HUDEP-2 (cell line): ENCODE results near the gene URB1.
A peak's percentile ranks its signal among the peaks of the same experiment; 100 is the strongest.
"Not testable (repeated sequence)": the region's sequence is repeated elsewhere in the genome, so short reads cannot be mapped to it uniquely, and the experiment has no call there.

ENCODE experiments used
- DNase-seq, 76 experiments: peaks; one replicate each; lab custom pipeline; 2025; ENCODE audit not compliant: unreplicated experiment in 76 of 76; lab: John Stamatoyannopoulos, UW

The URB1 gene

DNA sequence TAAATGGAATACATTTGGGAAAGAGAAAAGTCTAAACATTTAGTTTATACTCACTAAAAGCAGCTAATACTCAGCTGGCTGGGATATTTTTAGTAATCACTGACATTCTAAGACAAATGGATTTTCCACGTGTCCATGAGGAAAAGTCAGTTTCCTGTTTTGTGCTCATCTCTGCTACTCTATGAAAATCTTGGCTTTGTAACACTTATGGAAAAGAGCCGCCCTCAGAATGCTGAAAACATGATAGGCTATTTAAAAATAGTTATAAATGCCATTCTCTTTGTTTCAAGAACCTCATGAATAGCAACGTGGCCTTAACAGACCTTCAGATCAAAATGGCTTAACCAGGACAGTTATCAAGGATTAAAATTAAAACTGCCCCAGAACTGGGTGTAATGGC, 64.2 kb downstream of the URB1 start:
- DNase-seq = no peak

DNA sequence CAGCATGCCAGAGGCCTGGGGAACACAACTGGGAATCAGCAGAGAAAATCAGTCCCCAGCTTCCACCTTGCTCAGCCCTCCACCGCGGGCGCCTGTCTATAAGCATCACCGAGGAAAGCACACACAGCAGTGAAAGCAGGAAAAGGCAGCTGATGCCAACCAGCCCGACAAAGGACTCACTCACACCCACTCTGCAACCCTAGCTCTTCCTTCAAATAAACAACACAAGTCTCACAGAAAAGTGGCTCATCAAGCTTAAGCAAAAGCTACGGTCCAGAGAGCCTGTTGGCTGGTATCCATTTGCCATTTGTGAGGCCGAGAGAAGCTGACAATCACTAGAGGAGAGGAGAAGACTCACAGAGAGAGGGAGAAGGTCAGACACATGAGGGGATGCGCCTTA, 67.1 kb downstream of the URB1 start:
- DNase-seq = no peak

DNA sequence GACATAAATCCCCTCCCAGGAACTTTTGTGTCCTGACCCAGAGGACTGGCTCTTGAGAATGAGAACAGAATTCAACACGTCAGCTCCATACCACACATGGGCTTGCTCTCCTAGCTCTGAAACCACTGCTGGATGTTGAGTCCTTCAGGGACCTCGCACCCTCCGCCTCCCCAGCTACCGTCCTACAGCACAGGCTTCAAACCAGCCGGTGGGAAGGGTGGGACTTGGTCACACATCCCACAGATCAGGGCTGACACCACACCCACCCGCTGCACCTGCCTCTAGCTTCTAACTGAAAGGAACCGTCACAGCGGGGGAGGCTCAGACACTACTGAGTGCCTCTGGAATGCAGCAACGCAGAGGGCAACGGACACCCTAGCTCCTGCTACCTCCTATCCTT, 70.1 kb downstream of the URB1 start:
- DNase-seq = no peak

DNA sequence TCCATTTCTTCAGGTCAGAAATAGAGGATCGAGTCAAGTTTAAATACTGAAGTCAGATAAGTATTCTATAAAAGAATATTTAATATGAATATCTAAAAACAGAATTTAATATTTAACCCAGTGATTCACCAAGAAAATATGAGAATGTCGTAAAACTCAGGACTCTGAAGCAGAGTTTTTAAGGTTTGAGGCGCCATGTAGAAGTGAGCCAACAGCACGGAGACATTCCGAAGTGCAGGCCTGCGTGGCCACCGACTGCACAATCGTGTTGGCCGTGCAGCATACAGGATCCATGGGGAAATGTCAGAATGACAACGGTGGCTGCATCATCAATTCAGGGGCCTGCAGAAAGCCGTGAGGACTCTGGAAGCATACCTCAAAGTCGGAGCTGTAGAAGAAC, 70.7 kb downstream of the URB1 start:
- DNase-seq = no peak

DNA sequence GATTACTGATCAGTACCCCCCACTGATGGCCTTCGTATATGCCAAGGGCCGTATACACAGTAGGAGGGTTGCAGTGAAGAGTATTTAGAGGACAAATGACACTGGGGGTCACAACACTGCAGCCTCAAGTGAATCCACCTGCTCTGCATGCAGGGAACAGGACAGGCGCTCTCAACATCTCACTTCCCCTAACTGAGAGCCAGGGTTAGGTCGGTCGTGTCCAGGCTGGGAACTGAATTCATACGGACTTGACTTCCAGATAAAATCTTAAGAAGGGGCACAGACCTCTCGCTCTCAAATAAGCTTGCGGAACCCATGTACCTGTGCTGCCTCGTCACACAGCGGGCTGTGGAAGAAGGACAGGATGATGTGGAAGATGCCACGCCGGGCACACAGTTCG, 71.3 kb downstream of the URB1 start:
- no peak for DNase-seq

DNA sequence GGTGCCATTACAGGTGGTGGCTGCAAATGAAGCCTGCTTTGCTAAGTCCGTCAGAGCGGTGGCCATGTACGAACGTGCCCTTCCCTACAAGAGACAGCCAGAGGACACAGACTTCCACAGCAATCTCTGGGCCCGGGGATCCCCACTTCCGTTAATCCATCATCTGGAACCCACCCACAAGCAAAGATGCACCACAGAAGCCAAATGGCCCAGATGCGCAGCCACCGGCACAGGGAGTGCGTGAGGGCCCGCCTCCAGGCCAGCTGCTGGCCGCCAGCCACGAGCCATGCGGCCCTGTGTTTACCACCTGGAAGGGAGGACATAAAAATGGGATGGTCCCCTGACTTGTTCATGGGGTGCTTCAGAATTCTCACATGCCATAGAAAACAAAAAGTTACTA, 72.1 kb downstream of the URB1 start:
- no peak for DNase-seq

DNA sequence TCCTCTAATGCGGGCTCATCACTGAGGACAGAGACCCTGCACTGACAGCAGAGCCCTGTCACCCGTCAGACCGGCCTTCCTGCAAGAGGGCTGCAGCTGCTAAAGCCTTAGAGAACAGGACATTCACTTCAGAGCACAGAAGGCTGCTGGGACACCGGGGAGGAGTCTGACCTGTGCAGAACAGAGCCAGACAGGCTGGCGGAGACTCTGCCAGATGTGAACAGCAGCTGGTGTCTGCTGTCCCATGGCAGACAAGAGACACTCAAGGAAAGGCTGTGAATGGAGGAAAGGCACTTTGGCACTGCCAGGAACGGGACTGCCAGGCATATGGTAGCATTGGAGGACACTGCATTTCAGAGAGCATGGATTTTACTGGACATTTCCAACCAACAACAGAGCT, 72.8 kb downstream of the URB1 start:
- DNase-seq = no peak

DNA sequence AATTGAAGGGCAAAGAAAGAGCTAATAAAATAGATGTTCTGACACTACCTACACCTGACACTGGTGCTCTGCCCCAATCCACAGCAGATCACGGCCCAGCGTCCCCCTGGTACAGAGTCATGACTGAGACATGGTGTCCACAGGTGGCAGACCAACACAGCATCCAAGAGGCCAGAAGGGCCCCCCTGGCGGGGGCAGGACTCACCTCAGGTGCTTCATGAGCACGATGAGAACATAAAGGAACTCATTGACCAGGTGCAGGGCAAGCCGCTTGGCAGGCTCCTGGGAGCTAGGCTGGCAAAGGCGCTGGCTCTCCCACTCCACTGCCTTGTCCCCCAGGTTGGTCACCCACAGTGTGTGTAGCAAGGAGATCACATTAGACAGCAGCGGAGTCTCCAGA, 73.8 kb downstream of the URB1 start:
- no peak for DNase-seq

DNA sequence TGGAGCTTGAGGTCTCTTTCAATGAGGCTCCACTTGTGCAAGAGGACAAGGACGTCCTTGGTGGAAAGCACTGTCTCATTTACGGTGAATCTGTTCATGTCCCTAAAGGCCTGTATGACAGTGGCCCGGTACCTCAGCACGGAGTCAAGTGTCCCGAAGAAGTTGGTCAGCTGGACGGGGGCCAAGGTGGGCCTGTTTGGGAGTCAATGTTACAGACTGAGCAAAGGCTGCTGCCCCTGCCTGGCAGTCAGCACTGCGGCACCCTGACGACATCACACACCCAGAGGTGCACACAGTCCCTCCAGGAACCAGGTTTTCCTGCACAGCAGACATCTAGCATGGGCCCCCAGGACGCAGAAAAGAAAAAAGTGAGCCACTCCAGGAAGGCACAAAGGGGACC, 75.1 kb downstream of the URB1 start:
- no peak for DNase-seq

DNA sequence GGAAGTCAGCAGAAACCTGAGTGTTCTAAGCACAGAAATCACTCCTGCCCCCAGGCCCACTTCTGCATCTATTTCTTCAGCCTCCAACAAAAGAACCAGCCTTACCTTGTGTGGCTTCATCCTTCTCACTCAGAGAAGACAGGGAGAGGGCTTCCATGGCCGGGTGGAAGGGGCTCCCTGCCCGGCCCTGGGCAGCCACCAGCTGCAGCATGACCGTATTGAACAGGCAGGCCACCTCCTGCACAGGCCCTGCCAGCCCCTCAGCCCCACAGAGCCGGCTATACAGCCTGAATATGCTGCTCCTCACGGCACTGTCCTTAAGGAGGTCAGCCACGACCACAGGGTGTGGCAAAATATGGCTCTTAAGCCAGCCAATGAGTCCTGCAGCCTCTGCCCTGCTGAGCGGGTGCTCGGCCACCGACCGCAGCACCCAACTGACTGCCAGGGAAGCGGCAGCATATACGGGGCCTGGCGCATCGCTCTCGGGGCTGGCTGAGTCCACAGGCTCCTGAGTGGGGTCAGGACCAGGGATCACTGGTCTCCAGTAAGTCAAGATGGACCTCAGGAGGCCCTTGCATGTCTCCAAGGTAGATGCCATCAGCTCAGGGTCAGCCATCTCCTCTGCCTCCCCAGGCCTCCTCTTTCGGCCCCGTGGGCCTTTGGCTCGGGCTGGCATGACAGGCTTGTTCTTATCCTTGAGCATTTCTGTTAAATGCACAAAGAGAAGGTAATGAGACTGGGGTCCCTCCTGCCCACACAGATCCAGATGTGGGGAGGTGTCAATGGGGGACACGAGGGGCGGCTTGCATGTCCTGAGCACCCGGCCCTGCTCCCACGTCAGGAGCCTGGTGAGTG, 76.2 kb downstream of the URB1 start:
- DNase-seq = no peak

DNA sequence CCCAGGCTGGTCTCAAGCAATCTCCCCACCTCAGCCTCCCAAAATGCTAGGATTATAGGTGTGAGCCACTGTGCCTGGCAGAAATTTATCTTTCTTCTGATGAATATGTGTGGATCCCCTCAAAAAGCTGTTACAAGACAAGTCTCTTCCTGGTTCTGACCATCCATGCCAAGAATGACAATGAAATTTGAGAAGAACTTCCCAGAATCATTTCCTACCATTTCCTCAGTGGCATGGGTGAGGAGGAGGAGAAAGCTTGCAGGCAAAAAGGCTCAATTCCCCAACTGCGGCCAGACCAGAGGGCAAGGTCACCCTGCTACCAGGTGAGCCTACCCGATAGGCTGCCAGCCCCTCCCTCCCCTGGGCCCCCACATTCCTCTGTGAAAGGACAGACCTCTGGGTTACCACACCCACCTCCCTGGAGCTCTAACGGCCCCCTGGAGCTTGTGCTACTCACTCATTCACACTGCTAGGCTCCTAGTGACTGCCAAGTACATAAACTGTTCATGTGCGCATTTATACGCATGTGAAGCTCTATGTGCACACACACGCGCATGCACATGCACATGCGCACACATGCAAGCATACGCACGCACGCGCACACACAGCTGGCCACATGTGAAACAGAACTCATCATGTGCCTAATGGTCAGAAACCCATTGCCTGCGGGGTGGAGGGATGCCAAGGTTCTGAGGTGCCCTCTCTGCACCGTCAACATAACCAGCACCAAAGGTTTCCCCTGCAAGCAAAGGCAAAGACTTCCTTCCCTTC, 77.1 kb downstream of the URB1 start:
- DNase-seq = peak in 6 of 76 experiments; percentile 16 to 27 (median 20)

DNA sequence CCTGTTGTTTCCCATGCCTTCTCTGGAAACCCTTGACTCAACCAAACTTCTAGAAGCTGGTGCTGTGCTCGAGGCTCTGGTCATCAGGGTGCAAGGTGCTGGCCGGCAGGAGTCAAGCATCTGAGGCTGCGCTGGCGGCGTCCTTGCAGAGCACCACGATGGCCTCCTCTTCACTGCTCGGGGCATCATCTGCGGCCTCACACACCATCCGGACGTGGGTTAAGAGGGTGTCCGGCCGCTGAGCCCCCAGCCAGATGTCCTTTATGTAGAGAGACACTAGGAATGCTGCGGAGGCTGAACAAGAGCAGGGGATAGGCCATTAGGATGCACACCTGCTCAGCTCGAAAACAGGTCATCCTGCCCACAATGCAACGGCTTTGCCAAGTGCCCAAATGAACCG, 78.0 kb downstream of the URB1 start:
- no peak for DNase-seq

DNA sequence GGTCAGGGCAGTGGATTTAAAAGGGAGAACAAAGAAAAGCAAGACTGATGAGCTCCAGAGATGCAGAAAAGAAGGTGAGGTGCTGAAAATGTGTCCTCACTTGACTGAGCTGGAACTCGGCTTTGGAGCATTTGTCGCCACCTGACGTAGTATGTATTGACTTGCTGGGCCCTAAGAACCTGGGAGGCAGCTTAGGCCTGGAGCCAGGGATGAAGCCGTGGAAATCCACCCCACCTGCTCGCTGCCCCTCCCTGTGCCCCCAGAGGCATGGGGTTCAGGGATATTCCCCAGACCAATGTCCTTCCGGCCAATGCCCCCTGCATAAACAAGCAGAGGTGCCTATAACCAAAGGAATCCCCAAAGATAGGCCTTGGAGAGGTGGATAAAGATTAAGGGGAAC, 79.8 kb downstream of the URB1 start:
- DNase-seq = no peak

DNA sequence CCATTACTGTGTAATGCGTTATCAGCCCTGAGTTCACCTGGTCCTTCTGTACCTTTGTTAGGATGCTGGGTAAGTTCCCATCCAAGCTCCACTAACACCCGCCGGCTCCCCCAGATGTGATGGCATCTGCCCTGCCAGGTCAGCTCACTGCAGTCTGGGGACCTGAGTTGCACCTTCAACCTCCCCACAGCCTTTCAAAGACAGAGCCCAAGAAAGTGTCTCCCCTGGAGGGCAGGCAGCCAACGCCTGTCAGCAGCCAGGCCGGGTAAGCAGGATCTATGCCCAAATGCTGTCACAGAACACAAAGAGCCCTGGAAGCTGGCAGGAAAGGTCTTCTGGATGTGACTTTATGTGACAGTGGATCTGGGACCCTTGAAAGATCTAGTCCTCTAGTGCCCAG, 80.5 kb downstream of the URB1 start:
- no peak for DNase-seq

DNA sequence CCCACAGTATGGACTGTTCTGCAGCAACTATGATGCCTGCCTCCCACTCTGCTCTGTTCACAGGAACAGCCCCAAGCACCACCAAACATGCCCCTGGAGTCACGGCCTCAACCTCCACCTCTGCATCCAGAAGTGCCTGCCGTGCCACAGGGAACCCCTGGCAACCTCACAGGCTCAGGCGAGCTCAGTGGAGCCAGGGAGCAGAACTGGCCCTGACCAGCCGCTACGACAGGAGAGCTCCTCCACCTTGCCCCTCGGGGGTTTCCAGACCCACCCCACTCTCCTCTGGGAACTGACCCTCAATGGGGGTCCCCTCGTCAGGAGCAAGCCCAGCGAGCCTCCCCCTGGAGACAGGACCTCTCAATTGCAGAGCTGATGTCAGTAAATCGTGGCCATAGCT, 81.2 kb downstream of the URB1 start:
- DNase-seq = no peak

DNA sequence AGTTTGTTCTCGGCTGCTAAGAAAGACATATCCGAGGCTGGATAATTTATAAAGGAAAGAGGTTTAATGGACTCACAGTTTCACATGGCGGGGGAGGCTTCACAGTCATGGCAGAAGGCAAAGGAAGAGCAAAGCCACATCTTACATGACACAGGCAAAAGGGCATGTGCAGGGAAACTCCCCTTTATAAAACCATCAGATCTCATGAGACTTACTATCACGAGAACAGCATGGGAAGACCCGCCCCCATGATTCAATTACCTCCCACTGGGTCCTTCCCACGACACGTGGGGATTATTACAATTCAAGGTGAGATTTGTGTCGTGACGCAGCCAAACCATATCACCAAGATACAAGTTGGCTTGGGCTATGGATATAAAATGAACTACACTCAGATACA, 81.8 kb downstream of the URB1 start:
- not testable (repeated sequence) for DNase-seq

DNA sequence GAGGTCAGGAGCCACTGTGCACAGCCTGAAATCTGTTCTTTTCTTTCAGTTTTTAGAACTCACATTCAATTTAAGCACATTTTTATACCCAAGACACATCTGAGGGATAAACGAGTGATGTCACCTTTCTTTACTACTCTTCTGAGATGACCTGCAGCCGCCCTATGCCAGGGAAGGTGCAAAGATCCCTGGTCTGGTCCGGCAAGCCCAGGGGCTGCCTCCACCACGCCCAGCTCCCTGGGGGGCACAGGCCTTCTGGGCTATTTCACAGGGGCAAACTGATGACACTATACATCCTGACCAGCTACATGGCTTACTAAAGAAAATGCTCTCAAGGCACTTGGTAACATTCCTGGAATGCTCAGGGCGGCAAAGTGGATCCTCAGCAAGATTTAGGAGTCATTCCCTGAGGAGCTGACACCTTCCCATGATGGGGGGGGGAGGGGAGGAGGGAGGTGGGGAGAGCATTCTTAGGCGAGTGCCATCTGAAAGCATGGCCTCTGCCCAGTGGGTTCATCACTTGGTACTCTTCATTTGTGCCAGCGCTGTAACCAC, 82.8 kb downstream of the URB1 start:
- no peak for DNase-seq

DNA sequence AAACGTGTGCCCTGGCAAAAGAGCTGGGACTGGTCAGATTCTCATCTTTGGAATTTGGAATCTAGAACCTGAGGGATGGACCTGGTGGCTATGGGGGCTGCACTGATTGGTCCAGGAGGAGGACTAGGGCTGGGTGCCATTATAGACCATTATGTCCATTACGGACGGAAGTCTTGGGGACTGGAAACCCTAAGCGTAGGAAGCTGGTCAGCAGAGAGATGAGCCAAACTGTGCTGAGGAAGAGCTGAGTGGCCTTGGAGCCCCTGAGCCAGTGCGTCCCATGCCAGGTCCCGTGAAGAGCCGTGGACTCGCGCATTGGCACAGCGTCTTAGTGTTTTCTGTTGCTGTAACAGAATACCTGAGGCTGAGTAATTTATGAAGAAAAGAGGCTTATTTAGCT, 84.1 kb downstream of the URB1 start:
- DNase-seq = no peak

DNA sequence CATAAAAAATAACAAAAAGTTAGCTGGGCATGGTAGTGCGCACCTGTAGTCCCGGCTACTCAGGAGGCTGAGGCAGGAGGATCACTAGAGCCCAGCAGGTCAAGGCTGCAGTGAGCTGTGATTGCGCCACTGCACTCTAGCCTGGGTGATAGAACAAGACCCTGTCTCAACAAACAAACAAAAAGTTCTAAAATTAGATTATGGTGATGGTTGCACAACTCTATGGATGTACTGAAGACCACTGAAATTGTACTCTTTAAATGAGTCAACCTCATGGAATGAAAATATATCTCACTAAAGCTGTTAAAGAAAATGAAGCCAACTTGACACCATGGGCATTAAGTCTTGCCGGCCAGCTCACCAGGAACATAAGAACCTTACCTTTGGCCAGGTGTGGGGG, 85.1 kb downstream of the URB1 start:
- DNase-seq = no peak

DNA sequence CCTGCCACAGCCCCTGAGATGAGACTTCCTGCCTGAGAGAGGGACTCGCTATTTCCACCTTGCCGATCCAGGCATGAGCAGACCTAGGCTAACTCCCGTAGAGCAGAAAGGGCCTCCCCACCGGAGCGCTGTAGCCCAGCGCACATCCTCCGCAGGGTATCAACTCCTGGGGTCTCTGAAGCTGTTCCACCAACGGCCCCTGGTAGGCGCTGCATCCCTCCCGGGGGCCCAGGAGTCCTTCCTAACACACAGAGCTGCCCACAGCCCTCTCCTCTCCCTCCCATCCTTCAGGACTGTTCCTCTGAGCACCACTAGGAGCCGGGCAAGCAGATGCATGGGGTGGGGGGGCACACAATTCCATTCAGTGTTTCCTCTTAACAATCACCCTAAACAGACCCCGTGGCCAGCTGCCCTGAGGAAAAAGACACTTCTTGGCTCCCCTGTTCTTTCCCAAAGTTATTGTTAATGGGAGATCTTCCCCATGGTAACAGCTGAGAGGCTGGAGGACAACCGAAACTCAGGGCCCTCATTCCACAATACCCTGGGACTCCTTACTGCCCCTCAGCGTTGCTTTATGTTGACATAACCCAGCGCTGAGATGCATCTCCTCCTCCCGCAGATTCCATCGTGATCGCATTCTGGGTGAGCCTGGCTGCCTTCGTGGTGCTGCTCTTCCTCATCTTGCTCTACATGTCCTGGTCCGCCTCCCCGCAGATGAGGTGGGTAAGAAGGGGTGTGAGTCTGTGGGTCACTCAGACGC, 86.6 kb downstream of the URB1 start:
- DNase-seq = no peak

DNA sequence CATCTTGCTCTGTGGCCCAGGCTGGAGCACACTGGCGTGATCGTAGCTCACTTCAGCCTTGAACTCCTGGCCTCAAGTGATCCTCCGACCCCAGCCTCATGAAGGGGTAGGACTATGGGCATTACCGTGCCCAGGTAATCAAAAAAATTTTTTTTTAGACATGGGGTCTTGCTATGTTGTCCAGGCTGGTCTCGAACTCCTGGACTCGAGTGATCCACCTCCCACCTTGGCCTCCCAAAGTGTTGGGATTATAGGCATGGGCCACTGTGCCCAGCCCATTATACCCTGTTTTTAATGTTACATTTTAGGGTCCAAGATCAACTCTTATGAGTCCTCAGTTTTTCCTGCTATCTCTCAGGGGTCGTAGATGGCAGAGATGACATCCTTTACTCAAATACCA, 87.8 kb downstream of the URB1 start:
- DNase-seq = no peak
